Osteoblast (primary cell): ENCODE measurements around the gene SORBS2. TPM values are rescaled to one million over a fixed set of nuclear protein-coding genes. Genes with fewer than 3 reads are reported as not detected.

Experiments
- DNase-seq: peaks from one replicate; pipeline ENCODE4 v3.0.0; 2011; ENCODE audit warnings: low spot score, mixed read lengths; ENCODE audit not compliant: insufficient read length; ENCODE audit errors: missing footprints
- H2AFZ ChIP-seq: 2 replicates; pipeline ENCODE4 v1.6.0; 2011; ENCODE audit warnings: mild to moderate bottlenecking, low read length
- H3K27ac ChIP-seq: 2 replicates; pipeline ENCODE4 v1.5.1; 2011; ENCODE audit warnings: mild to moderate bottlenecking, low read depth, low read length, moderate library complexity
- H3K27me3 ChIP-seq: 2 replicates; pipeline ENCODE4 v1.6.0; 2012; ENCODE audit warnings: mild to moderate bottlenecking, control low read depth, inconsistent platforms, low read length, moderate library complexity; ENCODE audit not compliant: insufficient read depth
- H3K36me3 ChIP-seq: 2 replicates; pipeline ENCODE4 v1.5.1; 2011; ENCODE audit warnings: mild to moderate bottlenecking, low read length, control low read depth, moderate library complexity; ENCODE audit not compliant: insufficient read depth
- H3K4me1 ChIP-seq: 2 replicates; pipeline ENCODE4 v1.5.1; 2011; ENCODE audit warnings: mild to moderate bottlenecking, low read length, control low read depth, moderate library complexity; ENCODE audit not compliant: insufficient read depth
- H3K4me2 ChIP-seq: 2 replicates; pipeline ENCODE4 v1.6.0; 2011; ENCODE audit warnings: mild to moderate bottlenecking, low read length; ENCODE audit not compliant: insufficient read depth
- H3K4me3 ChIP-seq: fragments of 200-600 bp; sonication (generic); 3 replicates; pipeline ENCODE4 v1.5.1; 2012; ENCODE audit warnings: mild to moderate bottlenecking, low read length, inconsistent platforms; ENCODE audit not compliant: insufficient read depth
- H3K79me2 ChIP-seq: 2 replicates; pipeline ENCODE4 v1.6.0; 2012; ENCODE audit warnings: mild to moderate bottlenecking, low read length, control low read depth, inconsistent platforms; ENCODE audit not compliant: insufficient read depth
- H3K9me3 ChIP-seq: 2 replicates; pipeline ENCODE4 v1.5.1; 2011; ENCODE audit warnings: low read depth, low read length, control low read depth
- H4K20me1 ChIP-seq: 2 replicates; pipeline ENCODE4 v1.6.0; 2012; ENCODE audit warnings: mild to moderate bottlenecking, low read length, control low read depth; ENCODE audit not compliant: insufficient read depth
- total RNA-seq: library from RNA; depleted of rRNA; stranded (reverse); fragments of >200 nt; gene quantifications from 2 replicates; pipeline ENCODE4 v1.2.3, GENCODE V29; 2012
- TF ChIP-seq, protein P1 (sequence below): IDR thresholded peaks from 2 replicates; pipeline ENCODE4 v1.5.1; 2011; ENCODE audit warnings: mild to moderate bottlenecking, low read depth, low read length, moderate library complexity; ENCODE audit errors: extremely low read depth

The SORBS2 gene
- total RNA-seq, 1 donor, result 85.0 TPM

DNA sequence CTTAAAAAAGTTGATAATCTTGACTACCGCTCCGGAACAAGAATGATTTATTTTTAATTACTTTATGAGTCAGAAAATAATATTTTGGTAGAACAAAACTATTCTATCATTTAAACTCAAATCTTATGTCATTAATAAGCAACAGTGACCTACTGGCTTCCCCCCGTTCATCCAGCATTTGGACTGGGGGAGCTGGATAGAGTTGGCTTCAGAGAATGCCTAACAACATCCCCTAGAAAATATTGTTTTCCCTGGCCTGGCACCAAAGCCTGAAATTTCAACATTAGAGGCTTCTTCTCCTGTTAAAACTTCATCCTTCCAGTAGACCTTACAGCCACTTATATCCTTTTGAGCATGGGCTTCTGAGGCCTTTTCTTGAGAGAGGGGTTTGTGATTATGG is 221.0 kb downstream of the SORBS2 start:
- Histone ChIP-seq H3K27ac (no peak overlapping the region), H3K9me3 (no peaks in the 10 kb centered on the region), H3K4me2 (no peak overlapping the region), H3K79me2 (no peaks in the 10 kb centered on the region), H3K4me3 (no peak overlapping the region), H3K4me1 (peaks cover 6% of the 10 kb centered on the region), H3K36me3 (peaks cover 2% of the 10 kb centered on the region), H4K20me1 (no peaks in the 10 kb centered on the region), H2AFZ (no peak overlapping the region), H3K27me3 (no peaks in the 10 kb centered on the region)
- TF ChIP-seq, protein P1, sequence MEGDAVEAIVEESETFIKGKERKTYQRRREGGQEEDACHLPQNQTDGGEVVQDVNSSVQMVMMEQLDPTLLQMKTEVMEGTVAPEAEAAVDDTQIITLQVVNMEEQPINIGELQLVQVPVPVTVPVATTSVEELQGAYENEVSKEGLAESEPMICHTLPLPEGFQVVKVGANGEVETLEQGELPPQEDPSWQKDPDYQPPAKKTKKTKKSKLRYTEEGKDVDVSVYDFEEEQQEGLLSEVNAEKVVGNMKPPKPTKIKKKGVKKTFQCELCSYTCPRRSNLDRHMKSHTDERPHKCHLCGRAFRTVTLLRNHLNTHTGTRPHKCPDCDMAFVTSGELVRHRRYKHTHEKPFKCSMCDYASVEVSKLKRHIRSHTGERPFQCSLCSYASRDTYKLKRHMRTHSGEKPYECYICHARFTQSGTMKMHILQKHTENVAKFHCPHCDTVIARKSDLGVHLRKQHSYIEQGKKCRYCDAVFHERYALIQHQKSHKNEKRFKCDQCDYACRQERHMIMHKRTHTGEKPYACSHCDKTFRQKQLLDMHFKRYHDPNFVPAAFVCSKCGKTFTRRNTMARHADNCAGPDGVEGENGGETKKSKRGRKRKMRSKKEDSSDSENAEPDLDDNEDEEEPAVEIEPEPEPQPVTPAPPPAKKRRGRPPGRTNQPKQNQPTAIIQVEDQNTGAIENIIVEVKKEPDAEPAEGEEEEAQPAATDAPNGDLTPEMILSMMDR, result no peak
- no peak for DNase-seq

DNA sequence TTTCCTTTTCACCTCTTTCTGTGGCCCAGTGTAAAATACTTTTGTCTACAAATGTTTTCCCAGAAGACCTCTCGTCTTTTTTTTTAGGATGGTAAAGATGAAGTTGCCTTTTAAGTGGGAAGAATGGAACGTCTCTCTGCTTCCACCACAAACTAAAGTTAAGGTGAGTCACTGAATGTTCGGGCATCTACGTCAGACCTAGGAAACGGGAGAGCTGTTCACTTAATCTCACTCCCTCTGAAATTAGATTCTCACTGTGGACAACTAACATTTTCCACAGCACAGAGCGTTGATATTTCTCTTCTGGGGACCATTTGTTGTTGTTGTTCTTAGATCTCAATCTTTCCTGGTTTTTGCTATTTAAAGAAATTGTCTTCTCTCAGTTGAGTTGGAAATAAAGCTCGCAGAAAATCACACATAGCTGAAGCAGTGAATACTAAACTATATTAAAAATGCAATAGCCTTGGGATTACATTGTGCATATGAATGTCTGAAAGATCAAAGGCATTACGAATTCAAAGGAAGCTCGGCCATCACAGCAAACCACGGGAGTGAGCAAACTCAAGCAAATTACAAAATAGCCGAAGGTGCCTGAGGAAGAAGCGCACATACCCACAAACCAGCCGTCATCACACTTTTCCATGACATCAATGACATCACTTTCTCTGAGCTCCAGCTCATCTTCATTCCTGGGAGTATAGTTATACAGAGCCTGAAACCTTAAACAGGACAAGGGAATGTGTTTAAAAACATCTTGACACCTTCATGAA is 222.7 kb downstream of the SORBS2 start:
- TF ChIP-seq, protein P1, result no peak
- Histone ChIP-seq H3K27ac (peak overlapping the region; percentile 60), H2AFZ (no peak overlapping the region), H3K9me3 (no peaks in the 10 kb centered on the region), H3K27me3 (no peaks in the 10 kb centered on the region), H3K4me1 (peaks cover 6% of the 10 kb centered on the region), H3K79me2 (no peaks in the 10 kb centered on the region), H4K20me1 (no peaks in the 10 kb centered on the region), H3K4me2 (peak overlapping the region; percentile 12), H3K4me3 (no peak overlapping the region), H3K36me3 (peaks cover 2% of the 10 kb centered on the region)
- DNase-seq, result peak; percentile 51

DNA sequence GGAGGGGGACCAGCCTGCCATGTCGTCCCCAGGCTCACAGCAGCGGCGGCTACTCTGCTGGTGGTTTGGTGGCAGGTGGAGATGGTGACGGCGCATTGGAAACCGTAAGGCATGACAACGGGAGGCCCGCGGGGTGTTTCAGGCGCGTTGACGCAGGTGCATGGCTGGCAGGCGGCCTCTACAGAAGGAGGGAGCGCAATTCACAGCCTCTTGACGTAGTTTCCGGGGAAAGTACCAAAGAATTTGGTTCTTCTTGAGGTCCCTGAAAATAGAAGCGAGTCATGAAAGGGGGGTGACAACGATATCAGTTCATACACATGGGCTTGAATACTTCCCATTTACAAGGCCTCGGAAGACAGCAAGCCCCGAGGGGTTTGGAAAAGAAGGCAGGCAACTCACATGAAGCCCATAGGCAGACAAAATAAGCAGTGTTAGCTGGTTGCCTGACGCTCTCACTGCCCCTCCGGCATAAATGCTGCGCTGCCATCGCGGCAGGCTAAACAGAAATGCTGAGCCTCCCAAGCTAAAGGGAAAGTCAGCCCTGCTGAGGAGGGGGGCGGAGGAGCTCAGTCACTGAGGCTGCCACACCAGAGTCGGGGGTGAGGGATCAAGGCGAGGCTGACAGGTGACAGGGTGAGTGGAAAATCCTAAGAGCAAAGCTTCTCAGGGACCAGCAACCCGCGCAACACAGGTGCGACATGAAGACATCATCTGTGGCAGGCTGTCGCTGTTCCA is 224.4 kb downstream of the SORBS2 start:
- Histone ChIP-seq H3K27ac (no peak overlapping the region), H3K4me2 (no peak overlapping the region), H2AFZ (no peak overlapping the region), H3K36me3 (peaks cover 2% of the 10 kb centered on the region), H3K9me3 (no peaks in the 10 kb centered on the region), H3K79me2 (no peaks in the 10 kb centered on the region), H4K20me1 (no peaks in the 10 kb centered on the region), H3K4me3 (no peak overlapping the region), H3K4me1 (peaks cover 6% of the 10 kb centered on the region), H3K27me3 (no peaks in the 10 kb centered on the region)
- TF ChIP-seq, protein P1, result no peak
- DNase-seq, result no peak

DNA sequence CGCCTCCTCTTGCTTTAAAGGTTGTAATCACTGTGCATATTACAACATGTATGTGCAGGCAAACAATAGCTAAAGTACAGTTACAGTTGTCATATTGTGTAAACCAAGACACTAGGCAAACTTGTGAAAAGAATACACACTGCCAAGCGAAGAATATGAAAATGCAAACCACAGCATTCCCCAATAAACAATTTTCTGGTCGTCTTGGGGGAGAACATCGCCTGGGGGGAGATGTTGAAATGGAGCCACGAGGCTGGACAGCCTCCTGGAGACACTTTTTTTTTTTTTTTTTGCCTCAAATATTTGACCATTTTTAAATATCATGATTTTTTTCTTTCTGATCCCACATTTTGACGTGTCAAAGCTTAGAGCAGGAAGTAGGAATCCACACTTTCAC is 225.0 kb downstream of the SORBS2 start:
- H3K4me1 ChIP-seq, result peaks cover 6% of the 10 kb centered on the region
- no peaks in the 10 kb centered on the region for H4K20me1 ChIP-seq
- no peaks in the 10 kb centered on the region for H3K27me3 ChIP-seq
- DNase-seq, result no peak
- no peak overlapping the region for H3K27ac ChIP-seq
- H3K79me2 ChIP-seq, result no peaks in the 10 kb centered on the region
- no peak overlapping the region for H2AFZ ChIP-seq
- no peaks in the 10 kb centered on the region for H3K9me3 ChIP-seq
- H3K4me2 ChIP-seq, result no peak overlapping the region
- H3K36me3 ChIP-seq, result peaks cover 2% of the 10 kb centered on the region
- H3K4me3 ChIP-seq, result no peak overlapping the region
- TF ChIP-seq, protein P1, result no peak
